Omental fat pad (tissue), 4 donors: ENCODE results near the gene RPS28. TPM values are rescaled to one million over a fixed set of nuclear protein-coding genes. Genes with fewer than 3 reads are reported as not detected.
"Not testable (repeated sequence)": the region's sequence is repeated elsewhere in the genome, so short reads cannot be mapped to it uniquely, and the experiment has no call there.

Experiments
- ATAC-seq: fragments of 150-250 bp; one replicate; pipeline ENCODE4 v1.9.1; 2016; ENCODE audit warnings: mild to moderate bottlenecking, moderate library complexity; ENCODE audit not compliant: low FRiP score
- DNase-seq: peaks from one replicate; pipeline ENCODE4 v3.0.0-alpha.2; 2019; ENCODE audit warnings: low spot score
- CTCF ChIP-seq, 3 donors: fragments of 450-650 bp; IDR thresholded peaks; one replicate each; pipeline ENCODE4 v1.5.1; 2016 to 2017; ENCODE audit warnings: antibody characterized with exemption in 3 of 3, mild to moderate bottlenecking in 3 of 3, moderate library complexity in 2 of 3
- total RNA-seq, 4 donors: library from RNA; depleted of rRNA; stranded (reverse); fragments of >200 nt; gene quantifications; one replicate each; pipeline ENCODE4 v1.1.0, GENCODE V29; 2016

Gene RPS28
- total RNA-seq, 4 donors from 2014 or later: 420 to 679 (median 534) TPM

GRCh38 chr19:8352134-8352827 is 31.0 kb downstream of the RPS28 start:
- ATAC-seq (peak; percentile 58), DNase-seq (no peak)
- TF ChIP-seq CTCF (IDR thresholded peaks at IDR 0.05): no peak

- not testable (repeated sequence) for ATAC-seq, DNase-seq
These were observed 31.5 kb downstream of the RPS28 start for GRCh38 chr19:8352845-8353244.

- ATAC-seq (peak; percentile 91), DNase-seq (peak; percentile 47)
- no peak for TF ChIP-seq CTCF (IDR thresholded peaks at IDR 0.05)
These were observed 34.5 kb downstream of the RPS28 start for GRCh38 chr19:8355631-8356402.

GRCh38 chr19:8357007-8357521 is 35.8 kb downstream of the RPS28 start:
- ATAC-seq: no peak
- no peak for DNase-seq
- TF ChIP-seq CTCF (IDR thresholded peaks at IDR 0.05): no peak

GRCh38 chr19:8358948-8359347 is 37.7 kb downstream of the RPS28 start:
- DNase-seq (no peak), ATAC-seq (no peak)
- TF ChIP-seq CTCF (IDR thresholded peaks at IDR 0.05): no peak

- no peak for TF ChIP-seq CTCF (IDR thresholded peaks at IDR 0.05)
- ATAC-seq: no peak
- no peak for DNase-seq
These were observed 38.9 kb downstream of the RPS28 start for GRCh38 chr19:8360196-8360595.

GRCh38 chr19:8361921-8362793 is 40.9 kb downstream of the RPS28 start:
- TF ChIP-seq CTCF (IDR thresholded peaks at IDR 0.05): no peak
- DNase-seq (peak; percentile 93), ATAC-seq (peak; percentile 86)
